Colonic mucosa (tissue), 4 donors: Measurements from ENCODE around the gene WDR76. TPM values are rescaled to one million over a fixed set of nuclear protein-coding genes. Genes with fewer than 3 reads are reported as not detected.
A peak's percentile ranks its signal among the peaks of the same experiment; 100 is the strongest.

Source experiments
- DNase-seq: peaks from one replicate; pipeline ENCODE4 v3.0.0-alpha.2; 2020
- H3K27ac ChIP-seq: fragments of 200-600 bp; one replicate; pipeline ENCODE4 v1.8.0; 2021
- H3K27me3 ChIP-seq: fragments of 200-600 bp; one replicate; pipeline ENCODE4 v1.8.0; 2021
- H3K36me3 ChIP-seq: fragments of 200-600 bp; one replicate; pipeline ENCODE4 v1.8.0; 2021
- H3K4me1 ChIP-seq: fragments of 200-600 bp; one replicate; pipeline ENCODE4 v1.8.0; 2021; ENCODE audit warnings: mild to moderate bottlenecking
- H3K4me3 ChIP-seq: fragments of 200-600 bp; one replicate; pipeline ENCODE4 v1.8.0; 2021
- H3K9ac ChIP-seq, 2 donors: one replicate each; pipeline ENCODE4 v1.7.0; 2013; ENCODE audit warnings: control low read depth in 2 of 2, low read depth in 2 of 2, low read length in 2 of 2
- H3K9me3 ChIP-seq: fragments of 200-600 bp; one replicate; pipeline ENCODE4 v1.8.0; 2021
- intact Hi-C: fragments of 100-400 bp; cut with DNase I; formaldehyde crosslinking; loops from one replicate; pipeline ENCODE4 v1.14.1; 2022
- total RNA-seq, 2 donors: library from RNA; stranded (reverse); fragmentation: NEBNext Ultra II Directional in 1 of 2; extraction: Animal tissue kit (Norgen Biotek cat#: 25700) in 1 of 2; gene quantifications; one replicate each; pipeline ENCODE4 v1.2.1, GENCODE V29; 2021
- TF ChIP-seq, protein P1 (sequence below): fragments of 200-600 bp; IDR thresholded peaks from one replicate; pipeline ENCODE4 v1.8.0; 2022; ENCODE audit warnings: antibody characterized with exemption, mild to moderate bottlenecking
- donor health status: healthy.
- donor health status: DM: no; HTN: no; CAD: no.
- donor health status: DM: no; HTN: no; CAD: no.

The WDR76 gene
- total RNA-seq, 2 donors from 2014 or later, result 6.8 to 20.7 TPM

DNA sequence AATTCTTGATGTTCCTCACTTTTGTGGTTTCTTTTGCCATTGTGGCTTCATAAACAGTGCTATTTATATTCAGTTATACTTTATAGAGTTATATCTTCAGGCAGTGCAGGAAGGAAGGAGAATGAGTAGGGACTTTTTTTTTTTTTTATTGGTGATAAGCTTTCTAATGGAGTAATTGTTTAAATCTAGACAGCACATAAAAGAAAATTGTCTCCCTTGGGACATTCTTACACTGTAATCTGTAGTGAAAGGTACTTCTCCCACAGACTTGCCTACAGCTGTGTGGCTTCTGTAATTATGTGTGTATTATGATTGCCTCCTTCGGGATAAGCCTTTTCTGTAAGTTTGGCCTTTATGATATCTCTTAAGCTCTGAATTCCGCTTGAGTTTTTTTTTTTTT, 41.6 kb downstream of the WDR76 start:
- Histone ChIP-seq H3K4me1 (no peaks in the 10 kb centered on the region), H3K9ac (no peak overlapping the region), H3K9me3 (no peaks in the 10 kb centered on the region), H3K36me3 (no peaks in the 10 kb centered on the region), H3K27me3 (no peaks in the 10 kb centered on the region), H3K4me3 (no peak overlapping the region), H3K27ac (no peak overlapping the region)
- intact Hi-C loops, result no loop called here
- no peak for DNase-seq
- TF ChIP-seq, protein P1, sequence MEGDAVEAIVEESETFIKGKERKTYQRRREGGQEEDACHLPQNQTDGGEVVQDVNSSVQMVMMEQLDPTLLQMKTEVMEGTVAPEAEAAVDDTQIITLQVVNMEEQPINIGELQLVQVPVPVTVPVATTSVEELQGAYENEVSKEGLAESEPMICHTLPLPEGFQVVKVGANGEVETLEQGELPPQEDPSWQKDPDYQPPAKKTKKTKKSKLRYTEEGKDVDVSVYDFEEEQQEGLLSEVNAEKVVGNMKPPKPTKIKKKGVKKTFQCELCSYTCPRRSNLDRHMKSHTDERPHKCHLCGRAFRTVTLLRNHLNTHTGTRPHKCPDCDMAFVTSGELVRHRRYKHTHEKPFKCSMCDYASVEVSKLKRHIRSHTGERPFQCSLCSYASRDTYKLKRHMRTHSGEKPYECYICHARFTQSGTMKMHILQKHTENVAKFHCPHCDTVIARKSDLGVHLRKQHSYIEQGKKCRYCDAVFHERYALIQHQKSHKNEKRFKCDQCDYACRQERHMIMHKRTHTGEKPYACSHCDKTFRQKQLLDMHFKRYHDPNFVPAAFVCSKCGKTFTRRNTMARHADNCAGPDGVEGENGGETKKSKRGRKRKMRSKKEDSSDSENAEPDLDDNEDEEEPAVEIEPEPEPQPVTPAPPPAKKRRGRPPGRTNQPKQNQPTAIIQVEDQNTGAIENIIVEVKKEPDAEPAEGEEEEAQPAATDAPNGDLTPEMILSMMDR, result no peak

DNA sequence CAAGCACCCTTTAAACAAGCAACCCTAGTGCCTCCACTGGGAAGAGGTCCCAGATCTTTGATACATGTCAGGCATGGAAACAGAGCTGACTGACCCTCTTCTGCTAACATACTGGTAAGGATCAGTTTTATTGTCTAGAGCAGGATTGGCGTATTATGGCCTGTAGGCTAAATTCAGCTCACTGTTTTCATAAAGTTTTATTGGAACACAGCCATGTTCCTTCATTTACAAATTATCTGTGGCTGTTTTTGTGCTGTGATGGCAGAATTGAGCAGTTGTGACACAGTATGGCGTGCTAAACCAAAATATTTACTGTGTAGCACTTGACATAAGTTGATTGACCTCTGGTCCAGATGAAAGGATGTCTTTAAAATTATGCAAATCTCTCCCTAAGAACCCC, 45.0 kb downstream of the WDR76 start:
- Histone ChIP-seq H3K4me1 (no peaks in the 10 kb centered on the region), H3K9me3 (no peaks in the 10 kb centered on the region), H3K27me3 (no peaks in the 10 kb centered on the region), H3K36me3 (no peaks in the 10 kb centered on the region), H3K4me3 (no peak overlapping the region), H3K9ac (no peak overlapping the region), H3K27ac (no peak overlapping the region)
- DNase-seq, result no peak
- intact Hi-C loops, result no loop called here
- TF ChIP-seq, protein P1, result no peak

DNA sequence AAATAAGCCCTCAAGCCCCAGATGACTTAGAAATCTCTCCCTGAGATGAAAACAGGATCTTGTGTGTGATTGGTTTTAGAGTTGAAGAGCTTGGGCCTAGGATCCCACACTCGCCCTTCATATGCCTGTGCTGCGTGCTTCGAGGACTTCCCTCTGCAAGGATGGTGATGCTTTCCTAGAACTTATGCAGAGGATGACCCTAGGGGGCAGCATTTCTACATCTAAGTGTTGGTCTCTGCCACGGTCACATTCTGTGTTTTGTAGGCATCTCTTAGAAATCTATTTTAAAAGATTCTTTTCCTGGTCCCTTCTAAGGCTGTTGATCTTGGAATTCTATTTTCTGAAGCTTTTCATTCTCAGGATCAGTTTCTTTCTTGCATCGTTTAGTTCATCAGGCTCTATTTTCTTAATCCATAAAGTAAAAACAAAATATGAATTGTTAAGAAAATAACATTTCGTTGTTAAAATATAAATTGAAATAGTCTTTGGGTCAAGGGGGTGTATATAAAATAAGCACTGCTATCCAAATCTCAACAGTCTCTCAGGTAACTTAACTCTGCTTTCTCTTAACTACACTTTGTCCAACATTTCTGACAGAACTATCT, 45.7 kb downstream of the WDR76 start:
- intact Hi-C loops, result no loop called here
- Histone ChIP-seq H3K4me1 (no peaks in the 10 kb centered on the region), H3K27me3 (no peaks in the 10 kb centered on the region), H3K9me3 (no peaks in the 10 kb centered on the region), H3K9ac (no peak overlapping the region), H3K4me3 (no peak overlapping the region), H3K27ac (no peak overlapping the region), H3K36me3 (no peaks in the 10 kb centered on the region)
- DNase-seq, result peak; percentile 25
- TF ChIP-seq, protein P1, result peak; percentile 34

DNA sequence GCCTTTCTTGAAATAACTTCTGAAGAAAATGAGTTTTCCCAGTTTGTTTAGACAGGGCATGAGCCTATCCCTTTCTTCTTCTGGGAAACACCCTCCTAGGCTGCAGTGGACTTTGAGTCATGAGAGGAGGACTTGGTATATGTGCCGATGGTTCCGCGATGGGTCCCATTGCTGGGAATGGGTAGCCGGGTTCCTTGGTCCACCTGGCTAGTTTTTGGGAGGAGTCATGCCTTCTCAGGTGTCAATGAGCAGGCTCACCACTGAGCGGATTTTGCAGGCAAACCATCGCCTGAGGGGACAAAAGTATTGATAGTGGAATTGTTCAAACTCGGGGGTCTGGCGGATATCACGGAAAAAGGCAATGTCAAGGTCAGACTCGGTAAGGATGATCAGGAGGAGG, 46.8 kb downstream of the WDR76 start:
- intact Hi-C loops, result no loop called here
- TF ChIP-seq, protein P1, result no peak
- DNase-seq, result no peak

DNA sequence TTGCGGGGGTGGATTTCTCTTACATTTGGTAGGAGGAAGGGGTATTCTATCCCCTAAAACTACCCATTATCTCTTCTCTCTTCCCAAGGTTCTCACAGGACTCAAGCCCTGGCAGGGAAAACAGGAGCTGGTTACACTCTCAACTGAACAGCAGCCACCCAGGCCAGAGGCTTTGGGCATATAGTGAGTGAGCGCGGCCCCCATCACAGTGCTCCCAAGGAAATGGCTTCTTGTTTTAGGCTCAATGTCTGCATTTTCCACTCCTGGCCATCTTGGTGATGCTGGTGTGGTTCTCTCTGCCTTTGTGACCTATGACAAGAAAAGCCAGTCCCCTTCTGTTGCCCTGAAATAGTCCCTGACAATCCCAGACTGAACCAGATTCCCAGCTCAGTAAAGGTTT, 50.1 kb downstream of the WDR76 start:
- Histone ChIP-seq H3K36me3 (no peaks in the 10 kb centered on the region), H3K9ac (no peak overlapping the region), H3K27ac (no peak overlapping the region), H3K9me3 (no peaks in the 10 kb centered on the region), H3K27me3 (no peaks in the 10 kb centered on the region), H3K4me1 (no peaks in the 10 kb centered on the region), H3K4me3 (no peak overlapping the region)
- intact Hi-C loops, result no loop called here
- DNase-seq, result no peak
- TF ChIP-seq, protein P1, result no peak

More for the DNA sequence above, 46.8 kb downstream of the WDR76 start:
- Histone ChIP-seq H3K9ac (no peak overlapping the region), H3K36me3 (no peaks in the 10 kb centered on the region), H3K9me3 (no peaks in the 10 kb centered on the region), H3K4me3 (no peak overlapping the region), H3K27me3 (no peaks in the 10 kb centered on the region), H3K27ac (no peak overlapping the region), H3K4me1 (no peaks in the 10 kb centered on the region)
